HepG2 (cell line): ENCODE results near the gene FGFR2. TPM values are rescaled to one million over a fixed set of nuclear protein-coding genes. Genes with fewer than 3 reads are reported as not detected.

Source experiments
- ATAC-seq: fragments of 200-7000 bp; cut with Tn5 transposase; 3 replicates; pipeline ENCODE4 v1.9.1; 2020; ENCODE audit warnings: mild to moderate bottlenecking, moderate library complexity
- BruUV-seq: library from RNA; stranded (reverse); fragments of 400-500 nt; replicated peaks from 2 replicates; lab custom pipeline; 2021; lab: Mats Ljungman, UMichigan
- CTCF ChIA-PET: fragments of 300-600 bp; formaldehyde crosslinking; extraction: SDS; loops from one replicate; lab custom pipeline; 2021; ENCODE audit warnings: low total read pairs, inconsistent platforms, low intra/inter-chr PET ratio; lab: Yijun Ruan, JAX
- POLR2A ChIA-PET: fragments of 350-600 bp; sonication (Branson Sonifier 250); formaldehyde crosslinking; loops from one replicate; lab custom pipeline; 2020; ENCODE audit warnings: antibody characterized with exemption, inconsistent platforms; lab: Yijun Ruan, JAX
- DNase-seq: peaks from one replicate; pipeline ENCODE4 v3.0.0-alpha.2; 2015; ENCODE audit warnings: low spot score
- FAIRE-seq: peaks from 3 replicates; lab custom pipeline; 2011; peaks lifted over from hg19 to GRCh38; lab: Jason Lieb, UNC
- H2AFZ ChIP-seq: one replicate; pipeline ENCODE4 v1.6.1; 2011; ENCODE audit warnings: low read length, inconsistent platforms
- H3K27ac ChIP-seq: fragments of 300-600 bp; 3 replicates; pipeline ENCODE4 v1.8.0; 2011; ENCODE audit warnings: mixed run types, mild to moderate bottlenecking, mixed read lengths, low read length, inconsistent platforms; ENCODE audit not compliant: insufficient read depth; ENCODE audit errors: extremely low read length
- H3K27me3 ChIP-seq, 2 experiments: fragments of 200-600 bp in 1 of 2; 2 replicates in 1 of 2; 3 replicates in 1 of 2; pipeline versions ENCODE4 v1.6.0 to v1.8.0; 2011; ENCODE audit warnings: low read length in 2 of 2, mild to moderate bottlenecking in 2 of 2, moderate library complexity in 2 of 2, inconsistent platforms in 1 of 2; ENCODE audit not compliant: insufficient read depth in 2 of 2, control insufficient read depth in 1 of 2
- H3K36me3 ChIP-seq, 2 experiments: fragments of 200-600 bp in 1 of 2; replicated peaks in 1 of 2; 2 replicates in 1 of 2; 3 replicates in 1 of 2; pipeline versions ENCODE4 v1.5.1 to v1.8.0; 2011; ENCODE audit warnings: low read length in 2 of 2, inconsistent platforms in 1 of 2; ENCODE audit not compliant: insufficient read depth in 2 of 2, control insufficient read depth in 1 of 2
- H3K4me1 ChIP-seq: 2 replicates; pipeline ENCODE4 v1.5.1; 2012; ENCODE audit warnings: low read length, inconsistent platforms; ENCODE audit not compliant: insufficient read depth
- H3K4me2 ChIP-seq: 2 replicates; pipeline ENCODE4 v1.6.0; 2011; ENCODE audit warnings: low read depth, low read length, inconsistent platforms
- H3K4me3 ChIP-seq, 3 experiments: fragments of 200-600 bp in 1 of 3; sonication (generic), shearing (Covaris generic) in 1 of 3; replicated peaks in 1 of 3; 2 replicates each; pipeline ENCODE4 v1.5.1; 2011 to 2016; ENCODE audit warnings: low read length in 3 of 3, inconsistent platforms in 2 of 3, low read depth in 2 of 3, mild to moderate bottlenecking in 2 of 3, control low read depth in 1 of 3, mixed read lengths in 1 of 3; ENCODE audit not compliant: insufficient read depth in 1 of 3
- H3K79me2 ChIP-seq: one replicate; pipeline ENCODE4 v1.6.1; 2011; ENCODE audit warnings: low read length, inconsistent platforms; ENCODE audit not compliant: insufficient read depth
- H3K9ac ChIP-seq: 2 replicates; pipeline ENCODE4 v1.6.0; 2011; ENCODE audit warnings: mild to moderate bottlenecking, low read depth, low read length, inconsistent platforms; ENCODE audit not compliant: insufficient read depth
- H3K9me3 ChIP-seq: 2 replicates; pipeline ENCODE4 v1.5.1; 2012; ENCODE audit warnings: mild to moderate bottlenecking, low read length
- H4K20me1 ChIP-seq: 2 replicates; pipeline ENCODE4 v1.6.0; 2011; ENCODE audit warnings: inconsistent platforms, mild to moderate bottlenecking, low read length, moderate library complexity; ENCODE audit not compliant: insufficient read depth
- ARID2 ChIP-seq: sonication (generic); formaldehyde crosslinking; IDR thresholded peaks from 2 replicates; pipeline ENCODE4 v1.8.1; 2022; ENCODE audit warnings: mild to moderate bottlenecking, missing genetic modification reagents, borderline replicate concordance
- ELF1 ChIP-seq: sonication (generic); formaldehyde crosslinking; IDR thresholded peaks from 2 replicates; pipeline ENCODE4 v1.4.0; 2020; ENCODE audit warnings: missing genetic modification reagents
- IRF1 ChIP-seq: sonication (generic); formaldehyde crosslinking; IDR thresholded peaks from 2 replicates; pipeline ENCODE4 v1.4.0; 2020; ENCODE audit warnings: low read depth, mild to moderate bottlenecking, missing genetic modification reagents
- PAXIP1 ChIP-seq: sonication (generic); formaldehyde crosslinking; conservative IDR thresholded peaks from 2 replicates; pipeline ENCODE4 v1.4.0; 2020; ENCODE audit warnings: mild to moderate bottlenecking, missing genetic modification reagents, moderate library complexity
- RAD21 ChIP-seq: fragments of 450-650 bp; formaldehyde crosslinking; IDR thresholded peaks from 2 replicates; pipeline ENCODE4 v1.5.0; 2020; ENCODE audit warnings: mild to moderate bottlenecking
- TARDBP ChIP-seq: sonication (generic); formaldehyde crosslinking; IDR thresholded peaks from 2 replicates; pipeline ENCODE4 v1.8.0; 2022; ENCODE audit warnings: mild to moderate bottlenecking, missing genetic modification reagents
- ZNF670 ChIP-seq: sonication (generic); formaldehyde crosslinking; IDR thresholded peaks from 2 replicates; pipeline ENCODE4 v1.8.0; 2022; ENCODE audit warnings: mild to moderate bottlenecking, missing genetic modification reagents, borderline replicate concordance
- WGBS: methylation state at CpG from one replicate; pipeline ENCODE4 v1.1.6; 2017; ENCODE audit warnings: low lambda C conversion rate; 5-methylcytosine and 5-hydroxymethylcytosine counted together
- in situ Hi-C: cut with HindIII; loops from 2 replicates; pipeline ENCODE4 v1.10.0; 2017; ENCODE audit warnings: low pct_unique_long_range_greater_than_20kb; ENCODE audit not compliant: extremely low pct_ligation_motif_present
- intact Hi-C: fragments of 100-400 bp; cut with micrococcal nuclease; formaldehyde crosslinking; loops from one replicate; pipeline ENCODE4 v1.10.0; 2022; ENCODE audit not compliant: unreplicated experiment
- polyA plus RNA-seq, 8 experiments: library from polyadenylated mRNA; depleted of rRNA in 3 of 8; stranded (reverse) in 7 of 8; unstranded in 1 of 8; fragments of >200 nt; fragmentation: Illumina TruSeq in 4 of 8; extraction: Trizol in 4 of 8; gene quantifications; 2 replicates each; pipeline versions ENCODE4 v1.2.1 to v1.2.3, GENCODE V29; 2011 to 2016; ENCODE audit warnings: low read depth in 4 of 8, missing spikeins in 1 of 8, mixed read lengths in 1 of 8; ENCODE audit not compliant: insufficient read depth in 1 of 8
- total RNA-seq, 5 experiments: library from RNA; depleted of rRNA; stranded (reverse); fragments of >200 nt; fragmentation: Illumina TruSeq; extraction: Trizol; gene quantifications; 2 replicates each; pipeline ENCODE4 v1.2.3, GENCODE V29; 2016; ENCODE audit warnings: low read depth in 1 of 5
- TF ChIP-seq, protein P1 (sequence below): sonication (generic); formaldehyde crosslinking; IDR thresholded peaks from 2 replicates; pipeline ENCODE4 v1.8.1; 2023; ENCODE audit warnings: mild to moderate bottlenecking, missing genetic modification reagents
- TF ChIP-seq, protein P2 (sequence below): sonication (generic); formaldehyde crosslinking; IDR thresholded peaks from 2 replicates; pipeline ENCODE4 v1.9.0; 2021; ENCODE audit warnings: missing genetic modification reagents, borderline replicate concordance

FGFR2 gene
- total and polyA plus RNA-seq, 2 of the 13 experiments (the other 11 are each of a cell fraction or from before 2014, with no cell fraction given), result 1.6 to 2.6 TPM

DNA sequence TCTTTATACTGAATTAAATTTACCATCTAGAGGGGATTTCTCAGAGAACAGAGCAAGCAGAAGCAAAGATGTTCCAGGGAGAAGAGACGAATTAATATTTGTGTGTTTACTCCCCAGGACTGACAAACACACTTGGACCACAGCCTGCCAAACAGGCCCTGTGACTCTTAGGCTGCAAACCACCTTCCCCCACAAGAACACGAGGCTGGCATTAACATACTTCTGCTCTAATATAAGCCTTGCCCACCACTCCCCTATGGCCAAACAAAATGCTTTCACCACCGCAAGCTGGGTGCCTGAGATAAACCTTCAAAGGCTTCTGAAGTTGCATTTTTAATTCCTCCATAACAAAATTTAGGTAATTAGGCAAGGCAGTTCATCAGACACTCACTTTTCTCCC is 88.4 kb downstream of the FGFR2 start (continued):
- TF ChIP-seq IRF1 (CRISPR knock-in tag), result no peak
- TF ChIP-seq TARDBP (CRISPR knock-in tag), result no peak
- no peak for TF ChIP-seq ARID2 (CRISPR knock-in tag)
- no peak for TF ChIP-seq PAXIP1 (CRISPR knock-in tag)

DNA sequence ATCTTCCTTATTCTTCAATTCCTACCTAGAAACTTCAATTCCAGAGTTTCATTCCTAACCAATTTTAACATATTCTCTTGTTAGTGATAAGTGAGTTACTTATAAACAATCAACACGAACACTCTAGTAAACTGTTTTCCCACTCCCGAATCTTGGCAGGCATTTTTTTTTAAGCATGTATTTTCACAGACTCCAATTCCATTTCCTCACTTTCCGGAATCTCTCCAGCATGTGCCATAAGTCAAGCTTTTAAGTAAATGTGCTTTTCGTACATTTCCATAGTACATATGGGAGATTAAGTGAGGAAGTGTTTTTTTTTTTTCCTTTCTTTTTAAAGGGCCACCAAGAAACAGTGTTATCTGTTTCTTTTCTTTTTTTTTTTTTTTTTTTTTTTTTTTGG is 89.1 kb downstream of the FGFR2 start:
- Histone ChIP-seq H4K20me1 (no peaks in the 10 kb centered on the region), H3K4me2 (no peak overlapping the region), H3K9ac (no peak overlapping the region), H3K4me1 (peaks cover 9% of the 10 kb centered on the region; the same call in 1 of the 2 replicates), H3K27me3 (no peaks in the 10 kb centered on the region), H3K9me3 (no peaks in the 10 kb centered on the region), H3K27ac (no peak overlapping the region), H3K36me3 (no peaks in the 10 kb centered on the region; a peak in 1 of 5 replicates), H3K4me3 (no peak overlapping the region), H2AFZ (no peak overlapping the region), H3K79me2 (no peaks in the 10 kb centered on the region)
- 89% methylated on average over 4 of the region's 4 CpGs for WGBS
- in situ Hi-C loops, result no loop called here
- DNase-seq (no peak), ATAC-seq (no peak), FAIRE-seq (no peak)
- no TSS peak for BruUV-seq
- intact Hi-C loops, result no loop called here
- ChIA-PET CTCF (no interaction called here), POLR2A (no interaction called here)
- TF ChIP-seq ZNF670 (CRISPR knock-in tag), result no peak
- no peak for TF ChIP-seq RAD21
- TF ChIP-seq, protein P1, sequence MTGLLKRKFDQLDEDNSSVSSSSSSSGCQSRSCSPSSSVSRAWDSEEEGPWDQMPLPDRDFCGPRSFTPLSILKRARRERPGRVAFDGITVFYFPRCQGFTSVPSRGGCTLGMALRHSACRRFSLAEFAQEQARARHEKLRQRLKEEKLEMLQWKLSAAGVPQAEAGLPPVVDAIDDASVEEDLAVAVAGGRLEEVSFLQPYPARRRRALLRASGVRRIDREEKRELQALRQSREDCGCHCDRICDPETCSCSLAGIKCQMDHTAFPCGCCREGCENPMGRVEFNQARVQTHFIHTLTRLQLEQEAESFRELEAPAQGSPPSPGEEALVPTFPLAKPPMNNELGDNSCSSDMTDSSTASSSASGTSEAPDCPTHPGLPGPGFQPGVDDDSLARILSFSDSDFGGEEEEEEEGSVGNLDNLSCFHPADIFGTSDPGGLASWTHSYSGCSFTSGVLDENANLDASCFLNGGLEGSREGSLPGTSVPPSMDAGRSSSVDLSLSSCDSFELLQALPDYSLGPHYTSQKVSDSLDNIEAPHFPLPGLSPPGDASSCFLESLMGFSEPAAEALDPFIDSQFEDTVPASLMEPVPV, result no peak
- TF ChIP-seq, protein P2, sequence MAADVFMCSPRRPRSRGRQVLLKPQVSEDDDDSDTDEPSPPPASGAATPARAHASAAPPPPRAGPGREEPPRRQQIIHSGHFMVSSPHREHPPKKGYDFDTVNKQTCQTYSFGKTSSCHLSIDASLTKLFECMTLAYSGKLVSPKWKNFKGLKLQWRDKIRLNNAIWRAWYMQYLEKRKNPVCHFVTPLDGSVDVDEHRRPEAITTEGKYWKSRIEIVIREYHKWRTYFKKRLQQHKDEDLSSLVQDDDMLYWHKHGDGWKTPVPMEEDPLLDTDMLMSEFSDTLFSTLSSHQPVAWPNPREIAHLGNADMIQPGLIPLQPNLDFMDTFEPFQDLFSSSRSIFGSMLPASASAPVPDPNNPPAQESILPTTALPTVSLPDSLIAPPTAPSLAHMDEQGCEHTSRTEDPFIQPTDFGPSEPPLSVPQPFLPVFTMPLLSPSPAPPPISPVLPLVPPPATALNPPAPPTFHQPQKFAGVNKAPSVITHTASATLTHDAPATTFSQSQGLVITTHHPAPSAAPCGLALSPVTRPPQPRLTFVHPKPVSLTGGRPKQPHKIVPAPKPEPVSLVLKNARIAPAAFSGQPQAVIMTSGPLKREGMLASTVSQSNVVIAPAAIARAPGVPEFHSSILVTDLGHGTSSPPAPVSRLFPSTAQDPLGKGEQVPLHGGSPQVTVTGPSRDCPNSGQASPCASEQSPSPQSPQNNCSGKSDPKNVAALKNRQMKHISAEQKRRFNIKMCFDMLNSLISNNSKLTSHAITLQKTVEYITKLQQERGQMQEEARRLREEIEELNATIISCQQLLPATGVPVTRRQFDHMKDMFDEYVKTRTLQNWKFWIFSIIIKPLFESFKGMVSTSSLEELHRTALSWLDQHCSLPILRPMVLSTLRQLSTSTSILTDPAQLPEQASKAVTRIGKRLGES (CRISPR knock-in tag), result no peak
- no peak for TF ChIP-seq ELF1 (CRISPR knock-in tag)
